ENCODE measurements around the gene OPRL1. TPM values are rescaled to one million over a fixed set of nuclear protein-coding genes. Genes with fewer than 3 reads are reported as not detected.
"Not testable (repeated sequence)": the region's sequence is repeated elsewhere in the genome, so short reads cannot be mapped to it uniquely, and the experiment has no call there.

Gene OPRL1
- total RNA-seq, 1 donor, result 0.63 TPM

- peak; percentile 2 for DNase-seq (ENCODE audit: low read depth)
- H3K4me3 ChIP-seq (ENCODE audit: low read depth, low read length), result no peak overlapping the region
- TF ChIP-seq, protein P1, sequence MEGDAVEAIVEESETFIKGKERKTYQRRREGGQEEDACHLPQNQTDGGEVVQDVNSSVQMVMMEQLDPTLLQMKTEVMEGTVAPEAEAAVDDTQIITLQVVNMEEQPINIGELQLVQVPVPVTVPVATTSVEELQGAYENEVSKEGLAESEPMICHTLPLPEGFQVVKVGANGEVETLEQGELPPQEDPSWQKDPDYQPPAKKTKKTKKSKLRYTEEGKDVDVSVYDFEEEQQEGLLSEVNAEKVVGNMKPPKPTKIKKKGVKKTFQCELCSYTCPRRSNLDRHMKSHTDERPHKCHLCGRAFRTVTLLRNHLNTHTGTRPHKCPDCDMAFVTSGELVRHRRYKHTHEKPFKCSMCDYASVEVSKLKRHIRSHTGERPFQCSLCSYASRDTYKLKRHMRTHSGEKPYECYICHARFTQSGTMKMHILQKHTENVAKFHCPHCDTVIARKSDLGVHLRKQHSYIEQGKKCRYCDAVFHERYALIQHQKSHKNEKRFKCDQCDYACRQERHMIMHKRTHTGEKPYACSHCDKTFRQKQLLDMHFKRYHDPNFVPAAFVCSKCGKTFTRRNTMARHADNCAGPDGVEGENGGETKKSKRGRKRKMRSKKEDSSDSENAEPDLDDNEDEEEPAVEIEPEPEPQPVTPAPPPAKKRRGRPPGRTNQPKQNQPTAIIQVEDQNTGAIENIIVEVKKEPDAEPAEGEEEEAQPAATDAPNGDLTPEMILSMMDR (IDR thresholded peaks at IDR 0.05; ENCODE audit: insufficient read depth, low read length), result no peak
These were observed 39.9 kb downstream of the OPRL1 start for GRCh38 chr20:64119681-64120341.

GRCh38 chr20:64121586-64121985, 41.7 kb downstream of the OPRL1 start:
- no peak for DNase-seq (ENCODE audit: low read depth)
- TF ChIP-seq, protein P1 (IDR thresholded peaks at IDR 0.05; ENCODE audit: insufficient read depth, low read length), result no peak
- no peak overlapping the region for H3K4me3 ChIP-seq (ENCODE audit: low read depth, low read length)

- not testable (repeated sequence) for DNase-seq (ENCODE audit: low read depth); H3K4me3 ChIP-seq (ENCODE audit: low read depth, low read length)
These were observed 43.0 kb downstream of the OPRL1 start for GRCh38 chr20:64122927-64123326.

- H3K4me3 ChIP-seq (ENCODE audit: low read depth, low read length); DNase-seq (ENCODE audit: low read depth): not testable (repeated sequence)
These were observed 43.6 kb downstream of the OPRL1 start for GRCh38 chr20:64123517-64123916.

- TF ChIP-seq, protein P1 (IDR thresholded peaks at IDR 0.05; ENCODE audit: insufficient read depth, low read length), result no peak
- no peak for DNase-seq (ENCODE audit: low read depth)
- no peak overlapping the region for H3K4me3 ChIP-seq (ENCODE audit: low read depth, low read length)
These were observed 49.4 kb downstream of the OPRL1 start for GRCh38 chr20:64129146-64129782.

DNA sequence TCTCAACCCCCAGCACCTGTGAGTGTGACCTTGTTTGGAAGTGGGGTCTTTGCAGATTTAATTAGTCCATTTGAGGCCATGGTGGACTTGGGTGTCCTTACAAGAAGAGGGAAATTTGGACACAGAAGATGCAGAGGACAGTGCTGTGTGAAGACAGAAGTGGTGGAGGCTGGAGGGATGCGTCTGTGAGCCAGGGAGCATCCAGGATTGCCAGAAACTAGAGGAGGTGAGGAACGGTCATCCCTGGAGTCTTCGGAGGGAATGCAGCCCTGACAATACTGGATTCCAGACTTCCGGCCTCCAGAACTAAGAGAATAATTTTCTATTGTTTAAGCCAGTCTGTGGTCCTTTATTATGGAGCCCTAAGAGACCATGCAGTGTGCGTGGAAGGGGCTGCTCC, 50.4 kb downstream of the OPRL1 start:
- H3K4me3 ChIP-seq (ENCODE audit: low read depth, low read length), result no peak overlapping the region
- DNase-seq (ENCODE audit: low read depth), result no peak
- TF ChIP-seq, protein P1 (IDR thresholded peaks at IDR 0.05; ENCODE audit: insufficient read depth, low read length), result no peak

- no peak overlapping the region for H3K4me3 ChIP-seq (ENCODE audit: low read depth, low read length)
- TF ChIP-seq, protein P1 (IDR thresholded peaks at IDR 0.05; ENCODE audit: insufficient read depth, low read length), result no peak
- DNase-seq (ENCODE audit: low read depth), result no peak
These were observed 51.0 kb downstream of the OPRL1 start for GRCh38 chr20:64130876-64131275.

DNA sequence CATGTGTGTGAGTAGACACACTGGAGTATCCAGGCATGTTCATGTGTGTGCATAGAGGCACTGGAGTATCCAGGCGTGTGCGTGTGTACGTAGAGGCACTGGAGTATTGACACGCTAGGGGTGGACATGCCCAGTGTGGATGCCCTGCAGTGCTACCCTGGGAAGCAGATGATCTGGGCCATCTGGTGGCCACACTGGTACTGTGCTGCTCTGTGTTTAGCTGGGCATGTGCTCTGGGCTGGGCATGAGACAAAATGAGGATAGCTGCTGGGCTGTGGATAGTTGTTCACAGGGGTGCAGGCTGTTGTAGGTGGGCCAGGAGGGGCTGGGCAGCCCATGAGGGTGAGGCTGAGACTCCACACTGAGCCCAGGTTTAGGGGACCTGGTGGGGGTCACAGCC, 51.5 kb downstream of the OPRL1 start:
- DNase-seq (ENCODE audit: low read depth), result peak; percentile 2
- no peak overlapping the region for H3K4me3 ChIP-seq (ENCODE audit: low read depth, low read length)
- TF ChIP-seq, protein P1 (IDR thresholded peaks at IDR 0.05; ENCODE audit: insufficient read depth, low read length), result peak; percentile 21
